PC-3 (cell line): Measurements from ENCODE around the gene CHSY3. TPM values are rescaled to one million over a fixed set of nuclear protein-coding genes. Genes with fewer than 3 reads are reported as not detected.

Experiments
- ATAC-seq: fragments of 200-7000 bp; cut with Tn5 transposase; 2 replicates; pipeline ENCODE4 v1.9.1; 2020; ENCODE audit warnings: mild to moderate bottlenecking, moderate library complexity
- BruUV-seq: library from RNA; stranded (reverse); fragments of 400-500 nt; replicated peaks from 2 replicates; lab custom pipeline; 2021; lab: Mats Ljungman, UMichigan
- CTCF ChIA-PET: fragments of 300-600 bp; sonication (Branson Sonifier 250); formaldehyde crosslinking; loops from one replicate; lab custom pipeline; 2022; ENCODE audit warnings: antibody characterized with exemption; lab: Charles Lee
- POLR2A ChIA-PET: fragments of 300-600 bp; sonication (Branson Sonifier 250); formaldehyde crosslinking; loops from one replicate; lab custom pipeline; 2022; ENCODE audit warnings: antibody characterized with exemption; ENCODE audit not compliant: unreplicated experiment; lab: Charles Lee
- DNase-seq: peaks from one replicate; pipeline ENCODE4 v3.0.0-alpha.2; 2015
- H2AFZ ChIP-seq: fragments of 300-600 bp; sonication (generic); 2 replicates; pipeline ENCODE4 v1.6.0; 2016; ENCODE audit warnings: antibody characterized with exemption, low read length
- H3F3A ChIP-seq: fragments of 300-600 bp; sonication (generic); one replicate; pipeline ENCODE4 v1.6.0; 2017; ENCODE audit warnings: antibody characterized with exemption, low read length, control low read depth, mild to moderate bottlenecking; ENCODE audit not compliant: unreplicated experiment
- H3K27ac ChIP-seq: fragments of 300-600 bp; sonication (generic); 2 replicates; pipeline ENCODE4 v1.5.1; 2016; ENCODE audit warnings: mild to moderate bottlenecking, low read length
- H3K27me3 ChIP-seq: fragments of 300-600 bp; sonication (generic); 2 replicates; pipeline ENCODE4 v1.6.1; 2016; ENCODE audit warnings: low read length, mixed read lengths
- H3K36me3 ChIP-seq: fragments of 300-600 bp; sonication (generic); 2 replicates; pipeline ENCODE4 v1.6.1; 2016; ENCODE audit warnings: low read depth, mixed run types, low read length, mixed read lengths
- H3K4me1 ChIP-seq: fragments of 300-600 bp; sonication (generic); 2 replicates; pipeline ENCODE4 v1.5.1; 2016; ENCODE audit warnings: low read length; ENCODE audit not compliant: insufficient read depth
- H3K4me2 ChIP-seq: fragments of 300-600 bp; sonication (generic); 2 replicates; pipeline ENCODE4 v1.6.0; 2016; ENCODE audit warnings: low read length
- H3K4me3 ChIP-seq: fragments of 300-600 bp; sonication (generic); 2 replicates; pipeline ENCODE4 v1.5.1; 2016; ENCODE audit warnings: mild to moderate bottlenecking, low read length, mixed read lengths
- H3K79me2 ChIP-seq: fragments of 300-600 bp; sonication (generic); 2 replicates; pipeline ENCODE4 v1.6.1; 2017; ENCODE audit warnings: low read length, mixed read lengths
- H3K9ac ChIP-seq: fragments of 300-600 bp; sonication (generic); 2 replicates; pipeline ENCODE4 v1.6.0; 2016; ENCODE audit warnings: mild to moderate bottlenecking, low read length
- H3K9me2 ChIP-seq: fragments of 300-600 bp; sonication (generic); replicated peaks from 2 replicates; pipeline ENCODE4 v1.6.1; 2016; ENCODE audit warnings: mixed run types, low read length, mixed read lengths
- H3K9me3 ChIP-seq: fragments of 300-600 bp; sonication (generic); 2 replicates; pipeline ENCODE4 v1.6.1; 2016; ENCODE audit warnings: low read length, mixed read lengths
- H4K20me1 ChIP-seq: fragments of 300-600 bp; sonication (generic); 2 replicates; pipeline ENCODE4 v1.6.1; 2016; ENCODE audit warnings: low read length, mixed read lengths
- EZH2 ChIP-seq: fragments of 300-600 bp; sonication (generic); IDR thresholded peaks from one replicate; pipeline ENCODE4 v1.6.1; 2017; ENCODE audit warnings: antibody characterized with exemption, mild to moderate bottlenecking, low read length; ENCODE audit not compliant: unreplicated experiment
- EZH2phosphoT487 ChIP-seq: fragments of 300-600 bp; sonication (generic); IDR thresholded peaks from 2 replicates; pipeline ENCODE4 v1.6.1; 2018; ENCODE audit warnings: mild to moderate bottlenecking, antibody characterized with exemption, low read length, borderline replicate concordance
- intact Hi-C: fragments of 100-400 bp; cut with micrococcal nuclease; formaldehyde crosslinking; loops from 2 replicates; pipeline ENCODE4 v1.9.0; 2023
- total RNA-seq: library from RNA; depleted of rRNA; stranded (reverse); fragments of >200 nt; gene quantifications from 2 replicates; pipeline ENCODE4 v1.2.3, GENCODE V29; 2014
- TF ChIP-seq, protein P1 (sequence below): fragments of 300-600 bp; sonication (generic); conservative IDR thresholded peaks from 2 replicates; pipeline ENCODE4 v1.5.1; 2017; ENCODE audit warnings: antibody characterized with exemption, low read depth, mild to moderate bottlenecking, low read length

Gene CHSY3
- total RNA-seq, 1 experiment from 2014 or later = 1.7 TPM

DNA sequence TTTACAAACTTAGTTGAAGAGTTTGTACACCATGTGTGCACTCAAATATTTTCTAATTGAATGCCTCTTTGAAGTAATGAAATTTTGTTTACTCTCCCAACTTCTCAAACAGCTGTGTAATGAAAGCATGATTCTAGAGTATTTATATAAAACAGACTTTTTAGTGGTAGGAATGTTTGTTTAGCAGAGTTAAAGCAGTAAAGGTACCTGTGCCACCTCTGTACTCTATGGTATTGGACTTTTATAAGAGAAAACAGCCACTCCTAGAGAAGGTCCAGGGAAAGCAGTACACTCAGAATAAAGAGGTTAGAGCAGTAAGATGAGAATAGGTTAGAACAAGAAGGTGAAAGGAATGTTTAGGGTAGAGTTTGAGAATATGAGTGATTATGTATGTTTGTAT, 163.1 kb downstream of the CHSY3 start:
- no peak overlapping the region for H3K4me2 ChIP-seq
- no TSS peak for BruUV-seq
- no peak overlapping the region for H3K4me3 ChIP-seq
- CTCF ChIA-PET = no interaction called here
- H3K9me3 ChIP-seq = no peaks in the 10 kb centered on the region
- intact Hi-C loops = loop anchor here (5.0 to 10.0 kb wide), 2 partner anchors 103 to 160 kb away; no protein-coding TSS in a partner anchor
- H3K36me3 ChIP-seq = no peaks in the 10 kb centered on the region
- H3K27me3 ChIP-seq = no peaks in the 10 kb centered on the region
- H4K20me1 ChIP-seq = no peaks in the 10 kb centered on the region
- TF ChIP-seq EZH2 (no peak), EZH2phosphoT487 (no peak)
- TF ChIP-seq, protein P1, sequence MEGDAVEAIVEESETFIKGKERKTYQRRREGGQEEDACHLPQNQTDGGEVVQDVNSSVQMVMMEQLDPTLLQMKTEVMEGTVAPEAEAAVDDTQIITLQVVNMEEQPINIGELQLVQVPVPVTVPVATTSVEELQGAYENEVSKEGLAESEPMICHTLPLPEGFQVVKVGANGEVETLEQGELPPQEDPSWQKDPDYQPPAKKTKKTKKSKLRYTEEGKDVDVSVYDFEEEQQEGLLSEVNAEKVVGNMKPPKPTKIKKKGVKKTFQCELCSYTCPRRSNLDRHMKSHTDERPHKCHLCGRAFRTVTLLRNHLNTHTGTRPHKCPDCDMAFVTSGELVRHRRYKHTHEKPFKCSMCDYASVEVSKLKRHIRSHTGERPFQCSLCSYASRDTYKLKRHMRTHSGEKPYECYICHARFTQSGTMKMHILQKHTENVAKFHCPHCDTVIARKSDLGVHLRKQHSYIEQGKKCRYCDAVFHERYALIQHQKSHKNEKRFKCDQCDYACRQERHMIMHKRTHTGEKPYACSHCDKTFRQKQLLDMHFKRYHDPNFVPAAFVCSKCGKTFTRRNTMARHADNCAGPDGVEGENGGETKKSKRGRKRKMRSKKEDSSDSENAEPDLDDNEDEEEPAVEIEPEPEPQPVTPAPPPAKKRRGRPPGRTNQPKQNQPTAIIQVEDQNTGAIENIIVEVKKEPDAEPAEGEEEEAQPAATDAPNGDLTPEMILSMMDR = no peak
- no peaks in the 10 kb centered on the region for H3F3A ChIP-seq
- H3K9me2 ChIP-seq = no peaks in the 10 kb centered on the region
- no peaks in the 10 kb centered on the region for H3K79me2 ChIP-seq
- ATAC-seq (peak; percentile 66), DNase-seq (no peak)
- no peak overlapping the region for H3K27ac ChIP-seq
- no peak overlapping the region for H3K9ac ChIP-seq
- POLR2A ChIA-PET = no interaction called here
- peaks cover 4% of the 10 kb centered on the region; the same call in 1 of the 2 replicates for H3K4me1 ChIP-seq
- no peak overlapping the region for H2AFZ ChIP-seq

DNA sequence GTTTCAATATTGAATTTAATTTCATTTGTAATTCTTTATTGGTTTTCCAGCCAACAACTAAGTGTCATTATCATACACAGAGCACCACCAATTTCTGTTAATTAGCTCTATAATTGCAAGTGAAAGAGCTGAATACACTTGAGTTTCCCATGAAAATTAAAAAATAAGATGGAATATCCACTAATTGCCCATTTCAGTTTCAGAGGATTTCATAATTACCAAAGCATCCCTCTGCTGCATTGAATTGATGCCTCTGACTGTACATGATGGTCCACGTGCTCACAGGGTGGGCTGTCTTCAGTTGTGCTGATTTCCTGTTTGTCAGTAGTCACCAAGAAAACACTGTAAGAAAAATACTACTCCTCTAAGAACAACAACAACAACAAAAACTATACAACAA, 163.8 kb downstream of the CHSY3 start:
- no peaks in the 10 kb centered on the region for H3K9me2 ChIP-seq
- TF ChIP-seq EZH2 (no peak), EZH2phosphoT487 (no peak)
- TF ChIP-seq, protein P1 = no peak
- BruUV-seq = no TSS peak
- intact Hi-C loops = loop anchor here (5.0 to 10.0 kb wide), 2 partner anchors 103 to 161 kb away; no protein-coding TSS in a partner anchor
- H3F3A ChIP-seq = no peaks in the 10 kb centered on the region
- H3K9ac ChIP-seq = no peak overlapping the region
- H3K9me3 ChIP-seq = no peaks in the 10 kb centered on the region
- peaks cover 4% of the 10 kb centered on the region; the same call in 1 of the 2 replicates for H3K4me1 ChIP-seq
- H3K4me3 ChIP-seq = no peak overlapping the region
- CTCF ChIA-PET = no interaction called here
- no peak overlapping the region for H3K4me2 ChIP-seq
- DNase-seq = no peak
- ATAC-seq = no peak
- POLR2A ChIA-PET = no interaction called here
- no peaks in the 10 kb centered on the region for H3K27me3 ChIP-seq
- no peak overlapping the region for H2AFZ ChIP-seq
- H3K79me2 ChIP-seq = no peaks in the 10 kb centered on the region
- no peaks in the 10 kb centered on the region for H4K20me1 ChIP-seq
- H3K36me3 ChIP-seq = no peaks in the 10 kb centered on the region
- H3K27ac ChIP-seq = no peak overlapping the region

DNA sequence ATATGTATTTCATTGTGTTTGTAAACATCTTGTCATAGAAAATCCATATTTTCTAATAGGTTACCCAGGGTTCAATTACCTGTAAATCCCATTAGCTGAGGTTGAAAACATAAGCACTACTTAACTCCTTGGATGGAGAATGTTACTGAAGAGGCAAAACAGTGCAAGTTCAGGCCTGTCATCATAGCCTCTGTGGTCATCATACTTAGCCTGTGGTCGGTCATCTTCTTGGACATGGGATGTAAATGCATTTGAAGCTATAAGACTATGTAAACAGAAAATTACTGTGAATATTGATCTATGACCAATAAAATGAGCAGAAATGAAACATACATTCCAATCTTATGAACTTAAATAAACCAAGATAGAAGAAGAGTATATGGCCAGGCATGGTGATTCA, 164.7 kb downstream of the CHSY3 start:
- Histone ChIP-seq H4K20me1 (no peaks in the 10 kb centered on the region), H3K27me3 (no peaks in the 10 kb centered on the region), H3K4me3 (no peak overlapping the region), H3K36me3 (no peaks in the 10 kb centered on the region), H3K4me2 (no peak overlapping the region), H3F3A (no peaks in the 10 kb centered on the region), H3K9me2 (no peaks in the 10 kb centered on the region), H3K9ac (no peak overlapping the region), H3K27ac (no peak overlapping the region), H3K4me1 (peaks cover 4% of the 10 kb centered on the region; the same call in 1 of the 2 replicates), H3K79me2 (no peaks in the 10 kb centered on the region), H2AFZ (no peak overlapping the region), H3K9me3 (no peaks in the 10 kb centered on the region)
- intact Hi-C loops = loop anchor here (5.0 to 10.0 kb wide), 2 partner anchors 104 to 162 kb away; no protein-coding TSS in a partner anchor
- ATAC-seq (peak; percentile 51; the same call in 1 of the 2 replicates), DNase-seq (peak; percentile 26)
- TF ChIP-seq, protein P1 = no peak
- TF ChIP-seq EZH2phosphoT487 (no peak), EZH2 (no peak)
- CTCF ChIA-PET = no interaction called here
- POLR2A ChIA-PET = no interaction called here
- BruUV-seq = no TSS peak
